H54 (cell line): ENCODE data around the gene MS4A18.

ENCODE experiments used
- DNase-seq: peaks from one replicate; pipeline ENCODE4 v3.0.0; 2011; ENCODE audit warnings: low spot score, mixed read lengths; ENCODE audit not compliant: insufficient read length
- FAIRE-seq: peaks from 3 replicates; lab custom pipeline; 2011; peaks lifted over from hg19 to GRCh38; lab: Jason Lieb, UNC
- POLR2A ChIP-seq: IDR thresholded peaks from 2 replicates; pipeline ENCODE4 v1.6.1; 2011; ENCODE audit warnings: low read depth, mild to moderate bottlenecking, low read length

MS4A18 gene

DNA sequence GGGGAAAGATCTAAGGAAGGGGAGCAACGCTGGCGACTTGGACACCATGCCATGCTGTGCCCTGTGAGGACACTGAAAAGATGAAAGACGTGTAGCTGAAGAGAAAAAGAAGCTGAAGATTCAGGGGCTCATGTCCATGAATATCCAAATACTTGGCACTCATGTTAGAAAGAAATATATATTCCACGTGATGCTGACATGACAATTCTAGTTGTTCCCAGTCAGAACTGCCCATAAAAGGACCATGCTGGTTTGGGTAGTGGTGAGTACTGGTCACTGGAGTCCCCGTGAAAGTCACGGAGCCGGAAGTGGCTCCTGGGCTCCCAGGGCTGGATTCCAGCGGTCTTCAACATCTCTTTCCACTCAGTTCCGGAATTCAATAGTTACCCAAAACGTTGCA lies 42.0 kb downstream of the MS4A18 start:
- DNase-seq (no peak), FAIRE-seq (no peak)
- TF ChIP-seq POLR2A, result no peak

- DNase-seq, result no peak
- FAIRE-seq, result no peak
- no peak for TF ChIP-seq POLR2A
Measured at GRCh38 chr11:60767388-60767811, 42.9 kb downstream of the MS4A18 start.

DNA sequence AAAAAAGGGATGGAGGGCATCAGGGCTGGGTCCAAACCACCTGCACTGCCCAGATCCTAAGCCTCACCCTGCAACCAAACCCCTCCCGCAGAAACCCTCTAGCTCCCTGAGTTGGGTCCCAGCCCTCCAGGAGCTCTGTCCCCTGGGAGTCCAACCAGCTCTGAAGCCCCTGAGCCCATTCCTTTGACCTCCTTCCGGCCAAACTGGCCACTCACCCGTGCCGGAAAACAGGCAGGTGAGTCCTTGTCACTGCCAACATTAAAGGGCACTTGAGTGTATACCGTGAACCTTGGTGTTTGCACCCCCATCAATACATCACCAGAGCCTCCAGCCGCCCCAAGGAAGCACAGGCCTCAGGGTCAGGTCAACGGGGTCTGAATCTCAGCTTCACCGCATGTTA lies 43.7 kb downstream of the MS4A18 start:
- TF ChIP-seq POLR2A, result no peak
- FAIRE-seq (no peak), DNase-seq (no peak)

GRCh38 chr11:60769273-60769672 lies 44.8 kb downstream of the MS4A18 start:
- no peak for DNase-seq
- FAIRE-seq, result no peak
- TF ChIP-seq POLR2A, result no peak

- TF ChIP-seq POLR2A, result no peak
- FAIRE-seq (no peak), DNase-seq (no peak)
Measured at GRCh38 chr11:60769811-60770210, 45.3 kb downstream of the MS4A18 start.

GRCh38 chr11:60771146-60771545 lies 46.6 kb downstream of the MS4A18 start:
- no peak for FAIRE-seq
- no peak for DNase-seq
- TF ChIP-seq POLR2A, result no peak

DNA sequence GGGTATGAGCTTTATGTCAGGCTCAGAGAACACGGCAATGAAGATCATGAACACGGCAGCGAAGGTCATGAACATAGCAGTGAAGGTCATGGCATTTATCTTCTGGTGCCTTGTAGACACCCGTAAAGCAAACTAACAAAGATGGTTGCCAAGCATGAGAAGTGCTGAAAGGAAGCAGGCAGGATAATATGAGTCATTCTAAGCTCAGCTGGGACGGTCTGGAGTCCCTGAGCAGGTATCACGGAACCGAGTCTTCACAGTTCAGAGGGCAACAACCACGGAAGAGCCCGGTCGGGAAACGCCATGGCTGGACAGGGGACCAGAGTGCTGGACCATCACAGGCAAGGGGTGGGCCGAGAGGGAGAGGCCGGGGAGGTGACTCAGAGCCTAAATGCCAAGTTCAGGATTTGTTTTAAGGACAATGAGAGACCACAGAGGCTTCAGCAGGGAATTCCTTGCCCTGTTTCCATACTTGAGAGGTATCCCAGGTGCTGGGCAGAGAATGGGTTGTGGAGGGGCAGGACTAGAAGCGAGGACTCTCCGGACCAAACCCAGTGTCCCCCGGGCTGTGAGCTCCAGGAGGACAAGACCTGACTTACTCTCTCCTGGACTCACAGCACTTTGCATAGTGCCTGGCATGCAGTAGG lies 47.5 kb downstream of the MS4A18 start:
- FAIRE-seq (no peak), DNase-seq (no peak)
- TF ChIP-seq POLR2A, result no peak

DNA sequence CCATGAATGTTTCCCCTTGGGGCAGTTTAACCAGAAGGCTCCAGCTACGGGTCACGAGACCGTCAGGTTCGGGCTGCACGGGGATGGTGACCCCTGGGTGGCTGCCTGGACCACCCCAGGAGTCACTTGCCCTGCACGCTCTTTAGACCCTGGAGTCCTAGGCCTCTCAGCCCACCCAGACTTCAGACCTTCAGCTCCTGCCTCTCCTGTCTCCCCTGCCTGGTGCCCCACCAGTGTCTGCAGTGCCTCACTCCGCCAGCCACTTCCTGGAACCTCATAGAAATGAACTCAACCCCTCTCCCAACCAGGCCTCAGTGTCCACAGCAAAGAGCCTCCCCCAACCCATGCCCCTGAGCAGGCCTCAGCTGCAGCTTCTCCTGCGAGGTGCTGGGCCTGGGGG lies 48.1 kb downstream of the MS4A18 start:
- no peak for FAIRE-seq
- no peak for DNase-seq
- no peak for TF ChIP-seq POLR2A

DNA sequence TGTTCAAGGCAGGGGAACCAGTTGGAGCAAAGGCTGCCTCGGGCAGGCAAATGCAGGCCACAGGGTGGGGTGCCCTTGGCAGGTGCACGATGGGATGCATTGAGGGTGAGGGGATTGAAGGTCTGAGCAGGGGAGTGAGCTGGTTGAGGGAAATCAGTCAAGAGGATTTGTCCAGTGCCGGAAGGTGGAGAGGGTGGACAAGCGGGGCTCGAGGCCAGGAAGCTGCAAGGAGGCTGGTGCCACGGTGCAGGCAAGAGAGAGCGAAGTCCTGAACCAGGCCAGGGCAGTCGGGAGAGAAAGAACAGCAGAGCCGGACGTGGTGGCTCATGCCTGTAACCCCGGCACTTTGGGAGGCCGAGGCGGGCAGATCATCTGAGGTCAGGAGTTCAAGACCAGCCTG lies 50.2 kb downstream of the MS4A18 start:
- DNase-seq (no peak), FAIRE-seq (no peak)
- no peak for TF ChIP-seq POLR2A

DNA sequence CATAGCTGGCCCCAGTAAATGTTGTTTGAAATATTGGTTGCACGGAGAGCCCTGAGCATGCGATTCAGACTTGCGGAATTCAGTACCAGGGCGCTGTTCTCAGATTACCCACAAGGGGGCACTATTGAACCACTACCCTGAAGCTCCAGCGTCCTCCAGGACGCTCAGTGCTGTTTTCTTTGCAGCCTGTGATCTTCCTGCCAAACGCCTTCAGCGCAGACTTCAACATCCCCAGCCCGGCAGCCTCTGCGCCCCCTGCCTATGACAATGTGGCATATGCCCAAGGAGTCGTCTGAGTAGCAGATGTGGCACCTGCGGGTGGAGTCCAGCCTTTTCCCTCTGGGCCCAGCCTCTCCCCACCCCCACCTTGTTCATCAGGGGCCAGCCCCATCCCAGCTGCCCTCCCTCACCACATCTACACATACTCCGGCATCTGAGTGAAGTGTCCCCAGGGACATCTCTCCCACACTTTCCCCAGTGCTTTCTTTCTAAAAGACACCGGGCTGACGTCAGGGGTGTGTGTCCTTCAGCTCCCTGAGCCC lies 51.0 kb downstream of the MS4A18 start:
- DNase-seq, result peak; percentile 73
- no peak for TF ChIP-seq POLR2A
- FAIRE-seq, result no peak

- TF ChIP-seq POLR2A, result no peak
- DNase-seq (no peak), FAIRE-seq (no peak)
Measured at GRCh38 chr11:60776167-60776566, 51.6 kb downstream of the MS4A18 start.

DNA sequence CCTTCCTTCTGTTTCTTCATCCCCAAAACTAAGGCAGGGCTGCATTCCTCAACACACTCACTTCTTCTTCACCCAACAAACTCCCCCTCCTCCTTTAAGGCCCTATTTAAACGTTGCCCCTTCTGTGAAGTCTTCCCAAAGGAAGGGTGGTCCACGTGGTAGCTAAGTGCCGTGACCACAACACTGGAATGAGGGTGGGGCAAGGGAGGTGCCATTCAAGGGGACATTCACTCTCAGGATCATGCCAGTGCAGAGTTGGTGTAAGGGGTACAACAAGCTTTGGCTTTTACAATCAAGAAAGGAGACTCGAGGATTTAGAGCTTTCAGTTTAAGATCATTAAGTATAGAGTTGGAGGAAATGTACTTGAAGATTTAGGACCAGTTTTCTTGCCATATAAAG lies 52.6 kb downstream of the MS4A18 start:
- DNase-seq, result no peak
- TF ChIP-seq POLR2A, result no peak
- no peak for FAIRE-seq

DNA sequence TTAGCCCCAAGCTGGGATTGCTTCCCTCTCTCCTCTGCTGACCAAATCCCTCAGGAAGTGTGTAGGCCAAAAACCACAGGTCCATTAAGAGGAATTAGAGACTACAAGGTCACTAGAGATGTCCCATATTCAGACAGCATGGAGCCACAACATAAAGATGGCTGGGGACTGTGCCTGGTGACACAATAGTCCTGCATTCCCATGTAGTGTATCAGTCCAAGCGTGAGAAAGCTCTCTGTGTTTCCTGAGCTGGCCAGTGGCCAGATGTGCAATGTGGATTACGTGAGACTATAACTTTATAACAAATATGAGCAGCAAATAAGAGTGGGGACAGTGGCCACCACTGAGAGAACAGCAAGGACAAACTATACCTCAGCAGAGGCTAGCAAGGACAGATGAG lies 53.1 kb downstream of the MS4A18 start:
- TF ChIP-seq POLR2A, result no peak
- no peak for FAIRE-seq
- DNase-seq, result peak; percentile 45

DNA sequence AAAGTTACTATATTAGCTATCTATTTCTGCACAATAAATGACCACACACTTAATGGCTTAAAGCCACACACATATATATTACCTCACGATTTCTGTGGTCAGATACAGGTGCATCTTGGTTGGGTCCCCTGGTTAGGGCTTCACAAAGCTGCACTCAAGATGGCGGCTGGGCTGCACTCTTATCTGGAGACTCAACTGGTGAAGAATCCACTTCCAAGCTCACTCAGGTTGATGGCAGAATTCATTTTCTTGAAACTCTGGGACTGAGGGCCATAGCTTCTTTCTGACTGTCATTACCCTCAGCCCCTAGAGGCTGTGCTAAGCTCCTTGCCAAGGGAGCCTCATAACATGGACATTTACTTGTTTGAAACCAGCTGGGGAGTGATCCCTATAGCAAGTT lies 55.5 kb downstream of the MS4A18 start:
- no peak for TF ChIP-seq POLR2A
- DNase-seq (no peak), FAIRE-seq (no peak)

DNA sequence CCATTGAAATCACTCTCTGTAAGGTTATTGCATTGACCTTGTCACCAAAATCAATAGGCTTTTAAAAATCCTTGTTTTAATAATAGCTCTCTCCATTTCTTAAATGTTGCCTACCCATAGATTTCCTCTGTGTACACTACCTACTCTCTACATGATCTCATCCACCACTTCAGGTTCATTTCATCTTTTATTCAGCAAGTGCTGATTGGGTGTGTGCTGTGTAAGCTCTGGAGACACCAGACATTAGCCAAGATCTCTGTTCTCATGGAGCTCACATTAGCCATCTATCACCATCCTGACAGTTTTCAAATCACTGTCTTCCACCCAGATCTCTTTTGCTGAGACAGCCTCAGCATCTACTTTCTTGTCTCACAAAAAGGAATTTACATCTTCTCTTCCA lies 56.3 kb downstream of the MS4A18 start:
- DNase-seq, result no peak
- TF ChIP-seq POLR2A, result no peak
- FAIRE-seq, result no peak
